ENCODE measurements around the gene ATRAID.
A peak's percentile ranks its signal among the peaks of the same experiment; 100 is the strongest.
"Not testable (repeated sequence)": the region's sequence is repeated elsewhere in the genome, so short reads cannot be mapped to it uniquely, and the experiment has no call there.

ATRAID gene

DNA sequence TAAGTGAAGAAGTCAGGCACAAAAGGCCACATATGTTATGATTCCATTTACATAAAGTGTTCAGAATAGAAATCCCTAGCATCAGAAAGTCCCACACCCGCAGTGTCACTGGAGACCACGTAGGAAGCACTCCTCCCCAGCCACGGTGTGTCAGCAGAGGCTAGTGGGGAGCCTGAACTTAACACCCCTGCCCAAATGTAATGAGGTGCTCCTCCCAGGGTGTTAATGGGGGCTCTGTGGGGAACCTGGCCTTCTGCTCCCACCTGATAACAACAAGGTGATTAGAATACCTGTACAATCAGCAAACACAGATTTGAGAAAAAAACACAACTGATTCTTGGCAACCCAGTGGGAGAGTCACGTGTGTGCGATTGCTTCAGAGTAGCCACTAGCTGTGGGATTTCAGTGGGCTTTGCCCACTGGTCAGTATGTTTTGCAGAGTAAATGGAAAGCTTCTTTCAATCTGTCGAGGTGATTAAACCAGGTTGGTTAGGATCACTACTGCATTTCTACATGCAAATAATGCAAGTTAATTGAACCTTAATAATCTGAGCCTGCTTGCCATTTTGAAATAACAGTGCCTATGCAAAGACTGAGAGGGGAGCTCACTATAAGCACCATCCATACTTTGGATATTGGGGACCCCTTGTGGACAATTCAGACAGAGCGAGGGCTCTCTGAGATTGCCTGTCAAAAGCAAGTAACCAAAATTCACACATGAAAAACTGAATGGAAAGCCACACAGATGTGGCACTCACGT is 20.6 kb upstream of the ATRAID start:
- peak in 6 of 10 donors; percentile 17 to 87 (median 37) for DNase-seq

DNA sequence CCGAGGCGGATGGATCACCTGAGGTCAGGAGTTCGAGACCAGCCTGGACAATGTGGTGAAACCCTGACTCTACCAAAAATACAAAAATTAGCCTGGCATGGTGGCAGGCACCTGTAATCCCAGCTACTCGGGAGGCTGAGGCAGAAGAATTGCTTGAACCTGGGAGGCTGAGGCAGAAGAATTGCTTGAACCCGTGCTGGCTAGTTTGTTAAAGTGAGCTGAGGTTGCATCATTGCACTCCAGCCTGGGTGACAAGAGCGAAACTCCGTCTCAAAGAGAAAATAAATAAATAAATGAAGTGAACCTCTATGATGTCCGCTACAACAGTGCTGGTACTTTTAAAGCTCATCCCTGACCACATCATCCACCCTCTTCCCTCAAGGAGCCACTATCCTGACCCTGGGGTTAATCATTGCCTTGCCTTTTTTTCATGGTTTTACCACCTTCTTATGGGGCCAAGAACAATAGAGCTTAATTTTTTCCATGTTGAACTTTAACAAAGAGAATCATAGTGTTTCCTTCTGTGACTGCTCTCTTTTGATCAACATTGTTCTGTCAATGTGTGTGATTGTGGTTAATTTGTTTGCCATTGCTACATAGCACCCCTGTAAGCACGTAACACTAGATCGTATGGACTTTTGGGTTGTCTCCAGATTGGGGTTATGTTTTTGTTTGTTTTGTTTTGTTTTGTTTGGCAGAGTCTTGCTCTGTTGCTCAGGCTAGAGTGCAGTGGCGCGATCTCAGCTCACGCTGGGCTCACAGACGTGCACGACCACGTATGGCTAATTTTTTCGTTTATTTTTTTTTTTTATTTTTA is 17.1 kb upstream of the ATRAID start:
- intact Hi-C loops (cut with DNase I) = loop anchor here (10.0 kb wide), 1 partner anchor 230 kb away; no protein-coding TSS in a partner anchor

More for the DNA sequence above, 20.6 kb upstream of the ATRAID start:
- intact Hi-C loops (cut with DNase I) = loop anchor here (1.0 to 10.0 kb wide), 2 partner anchors 93 to 226 kb away; no protein-coding TSS in a partner anchor

GRCh38 chr2:27195799-27196198 is 16.0 kb upstream of the ATRAID start:
- intact Hi-C loops (cut with DNase I) = loop anchor here (10.0 kb wide), 1 partner anchor 231 kb away; no protein-coding TSS in a partner anchor
- not testable (repeated sequence) for DNase-seq

More for the DNA sequence above, 17.1 kb upstream of the ATRAID start:
- no peak for DNase-seq

DNA sequence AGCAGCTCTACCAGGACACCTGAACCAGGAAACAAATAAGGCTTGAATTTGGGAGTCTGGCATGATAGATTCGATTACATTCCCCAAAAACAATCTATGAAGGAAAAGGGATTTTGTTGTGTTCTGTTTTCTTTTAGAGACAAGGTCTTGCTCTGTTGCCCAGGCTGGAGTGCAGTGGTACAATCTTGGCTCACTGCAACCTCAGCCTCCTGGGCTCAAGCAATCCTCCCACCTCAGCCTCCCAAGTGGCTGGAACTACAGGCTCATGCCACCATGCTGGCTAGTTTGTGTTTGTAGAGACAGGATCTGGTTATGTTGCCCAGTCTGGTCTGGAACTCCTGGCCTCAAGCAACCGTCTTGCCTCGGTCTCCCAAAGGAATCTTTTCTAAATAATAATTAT is 13.8 kb upstream of the ATRAID start:
- intact Hi-C loops (cut with DNase I) = loop anchor here (10.0 kb wide), 1 partner anchor 233 kb away; no protein-coding TSS in a partner anchor
- not testable (repeated sequence) for DNase-seq

GRCh38 chr2:27198627-27199026 is 13.2 kb upstream of the ATRAID start:
- DNase-seq = no peak
- intact Hi-C loops (cut with DNase I) = loop anchor here (10.0 kb wide), 1 partner anchor 234 kb away; no protein-coding TSS in a partner anchor

DNA sequence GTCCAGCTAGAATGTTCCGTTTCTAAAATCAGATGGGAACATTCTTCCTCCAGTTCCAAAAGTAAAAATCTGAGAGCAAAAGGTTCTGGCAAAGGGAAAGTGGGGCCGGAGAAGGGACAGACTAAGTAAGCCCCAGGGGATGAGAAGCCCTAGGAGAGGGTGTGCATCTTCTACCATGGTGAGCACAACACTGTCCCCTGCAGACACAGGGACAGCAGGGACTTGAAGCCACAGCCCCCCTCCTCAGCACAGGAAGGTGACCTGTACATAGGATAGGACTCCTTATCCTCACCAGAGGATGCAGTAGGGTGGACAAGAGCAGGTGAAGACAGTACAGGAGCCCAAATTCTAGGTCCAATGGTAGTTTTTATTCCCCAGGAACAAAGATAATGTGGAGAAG is 12.6 kb upstream of the ATRAID start:
- intact Hi-C loops (cut with DNase I) = loop anchor here (10.0 kb wide), 1 partner anchor 234 kb away; no protein-coding TSS in a partner anchor
- DNase-seq = no peak

DNA sequence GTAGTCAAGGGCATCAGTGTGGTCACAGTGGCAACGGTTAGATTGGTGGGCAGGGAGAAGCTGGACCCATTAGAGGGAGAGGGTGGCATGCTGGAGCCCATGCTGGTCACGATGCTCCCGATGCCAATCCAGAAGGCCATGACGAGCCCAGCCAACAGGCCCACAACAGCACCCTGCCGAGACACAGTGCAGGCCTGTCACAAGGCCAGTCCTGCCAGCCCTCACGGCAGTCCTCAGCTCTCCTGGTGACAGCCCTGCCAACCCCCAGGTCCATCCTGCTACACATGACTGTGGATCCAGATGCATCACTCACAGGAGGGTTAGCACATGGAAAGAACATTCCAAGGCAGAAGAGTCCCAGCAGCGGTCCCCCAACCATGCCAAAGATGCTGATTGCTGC is 10.2 kb upstream of the ATRAID start:
- intact Hi-C loops (cut with DNase I) = no loop called here
- no peak for DNase-seq

GRCh38 chr2:27202854-27203253 is 9.0 kb upstream of the ATRAID start:
- DNase-seq = no peak
- intact Hi-C loops (cut with DNase I) = no loop called here

DNA sequence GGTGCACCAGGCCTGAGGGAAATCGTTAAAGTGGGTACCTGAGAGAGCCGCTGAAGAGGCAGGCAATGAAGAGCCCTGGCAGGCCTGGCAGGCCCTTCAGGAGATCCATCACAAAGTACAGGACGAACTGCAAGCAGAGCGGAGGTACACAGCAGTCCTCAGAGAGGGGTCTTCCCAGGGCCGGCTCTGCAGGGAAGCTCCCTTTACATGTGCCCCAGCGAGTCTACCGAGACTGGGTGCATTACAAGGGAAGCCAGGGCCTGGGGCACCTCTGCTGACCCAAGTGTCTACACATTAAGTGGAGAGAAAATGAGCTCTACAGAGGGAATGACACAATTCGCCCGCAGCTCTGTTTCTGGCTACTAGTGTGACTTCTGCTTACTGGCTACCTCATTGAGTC is 8.1 kb upstream of the ATRAID start:
- no peak for DNase-seq

DNA sequence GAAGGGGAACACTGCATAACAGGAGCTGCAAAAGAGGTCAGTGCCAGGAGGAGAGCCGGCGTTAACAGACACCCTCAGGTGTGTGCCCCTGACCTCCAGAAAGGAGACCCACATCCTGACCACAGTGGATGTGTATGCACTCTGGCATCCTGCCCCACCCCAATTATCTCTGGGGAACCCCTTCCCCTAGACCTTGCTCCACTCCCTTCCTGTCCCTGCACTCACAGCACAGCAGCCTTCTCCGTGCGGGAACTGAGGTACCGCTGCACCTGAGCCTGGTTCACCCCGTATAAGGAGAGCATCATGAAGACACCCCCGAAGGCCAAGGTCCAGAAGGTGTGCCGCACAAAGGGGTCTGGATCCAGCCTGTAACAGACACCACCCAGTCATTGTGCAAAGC is 7.3 kb upstream of the ATRAID start:
- intact Hi-C loops (cut with DNase I) = no loop called here
- no peak for DNase-seq

More for the DNA sequence above, 8.1 kb upstream of the ATRAID start:
- intact Hi-C loops (cut with DNase I) = no loop called here

DNA sequence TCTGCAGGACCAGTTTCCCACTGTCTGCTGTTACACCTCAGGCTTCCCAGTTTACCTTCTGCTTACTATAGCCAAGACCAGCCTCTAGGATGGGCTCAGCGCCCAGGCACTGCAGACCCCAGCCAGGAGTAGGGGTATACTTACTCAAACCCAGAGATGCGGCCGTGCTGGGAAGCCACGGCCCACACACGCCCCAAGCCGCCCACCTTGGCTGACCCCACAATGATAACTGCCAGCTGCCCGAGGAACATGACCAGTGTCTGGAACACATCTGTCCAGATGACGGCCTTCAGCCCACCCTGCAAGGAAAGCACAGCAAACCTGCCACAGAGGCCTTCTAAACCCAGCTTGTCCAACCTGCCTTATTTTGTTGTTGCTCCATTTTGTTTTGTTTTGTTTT is 6.6 kb upstream of the ATRAID start:
- intact Hi-C loops (cut with DNase I) = no loop called here
- DNase-seq = no peak

DNA sequence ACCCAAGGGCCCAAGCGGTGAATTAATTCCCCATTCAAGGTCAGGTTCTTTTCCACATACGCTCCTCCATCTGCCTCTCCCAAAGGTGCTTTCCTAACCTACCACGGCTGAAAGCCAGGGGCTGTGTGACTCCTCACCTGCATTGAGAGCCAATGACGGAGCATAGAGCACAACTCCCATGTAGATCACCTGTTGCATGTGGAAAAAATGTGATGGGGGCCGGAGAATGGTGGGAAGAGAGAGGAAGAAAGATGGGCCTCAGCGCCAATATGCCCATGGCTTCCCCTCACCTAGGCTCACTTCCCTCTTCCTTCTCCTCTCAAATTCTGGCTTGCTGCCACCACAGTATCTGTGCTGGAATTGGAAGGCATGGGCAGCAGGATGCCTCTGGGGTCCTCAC is 5.5 kb upstream of the ATRAID start:
- intact Hi-C loops (cut with DNase I) = no loop called here
- no peak for DNase-seq

- DNase-seq = no peak
- intact Hi-C loops (cut with DNase I) = no loop called here
Measured at GRCh38 chr2:27208486-27209050, 3.3 kb upstream of the ATRAID start.

DNA sequence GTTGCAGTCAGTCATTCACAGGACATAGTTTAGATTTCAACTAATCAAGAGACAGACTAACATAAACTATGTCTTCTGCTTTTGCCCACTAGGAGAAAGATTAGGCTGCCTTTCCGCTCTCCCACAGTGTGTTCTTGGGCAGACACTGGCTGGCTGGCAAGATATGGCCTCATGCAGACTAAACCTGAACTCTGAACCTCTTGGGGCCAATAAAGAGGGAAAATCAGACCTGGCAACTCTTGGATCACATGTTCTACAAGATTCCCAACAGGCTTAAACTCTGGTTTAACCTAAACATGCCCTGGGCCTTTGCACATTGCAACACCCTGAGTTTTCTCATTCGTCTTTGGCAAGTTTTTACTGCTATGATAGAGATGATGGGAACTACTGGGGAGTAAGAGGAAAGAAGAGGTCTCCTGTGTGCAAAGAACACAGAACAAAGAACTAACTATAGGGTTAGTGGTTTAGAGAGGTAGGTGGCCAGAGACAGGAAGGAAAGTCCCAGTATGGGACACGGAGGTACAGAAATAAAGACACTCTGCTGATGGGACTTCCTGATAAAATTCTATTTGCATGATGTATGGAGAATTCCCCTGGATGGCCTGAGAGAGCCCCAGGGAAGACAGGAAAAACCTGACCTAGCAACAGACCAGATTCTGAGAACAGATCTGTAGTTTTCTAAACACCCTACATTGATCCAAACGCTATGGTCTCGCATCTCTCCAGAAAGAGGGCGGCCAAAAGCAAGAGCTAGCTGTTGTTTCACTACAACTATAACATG is 2.0 kb upstream of the ATRAID start:
- intact Hi-C loops (cut with DNase I) = loop anchor here (5.0 kb wide), 2 partner anchors 78 to 162 kb away; partner anchors contain the start of genes EIF2B4, PREB and SNX17
- DNase-seq = no peak

GRCh38 chr2:27211241-27211942 is 449 bp upstream of the ATRAID start:
- DNase-seq = no peak
- intact Hi-C loops (cut with DNase I) = loop anchor here (5.0 kb wide), 2 partner anchors 79 to 161 kb away; partner anchors contain the start of genes EIF2B4, PREB and SNX17

DNA sequence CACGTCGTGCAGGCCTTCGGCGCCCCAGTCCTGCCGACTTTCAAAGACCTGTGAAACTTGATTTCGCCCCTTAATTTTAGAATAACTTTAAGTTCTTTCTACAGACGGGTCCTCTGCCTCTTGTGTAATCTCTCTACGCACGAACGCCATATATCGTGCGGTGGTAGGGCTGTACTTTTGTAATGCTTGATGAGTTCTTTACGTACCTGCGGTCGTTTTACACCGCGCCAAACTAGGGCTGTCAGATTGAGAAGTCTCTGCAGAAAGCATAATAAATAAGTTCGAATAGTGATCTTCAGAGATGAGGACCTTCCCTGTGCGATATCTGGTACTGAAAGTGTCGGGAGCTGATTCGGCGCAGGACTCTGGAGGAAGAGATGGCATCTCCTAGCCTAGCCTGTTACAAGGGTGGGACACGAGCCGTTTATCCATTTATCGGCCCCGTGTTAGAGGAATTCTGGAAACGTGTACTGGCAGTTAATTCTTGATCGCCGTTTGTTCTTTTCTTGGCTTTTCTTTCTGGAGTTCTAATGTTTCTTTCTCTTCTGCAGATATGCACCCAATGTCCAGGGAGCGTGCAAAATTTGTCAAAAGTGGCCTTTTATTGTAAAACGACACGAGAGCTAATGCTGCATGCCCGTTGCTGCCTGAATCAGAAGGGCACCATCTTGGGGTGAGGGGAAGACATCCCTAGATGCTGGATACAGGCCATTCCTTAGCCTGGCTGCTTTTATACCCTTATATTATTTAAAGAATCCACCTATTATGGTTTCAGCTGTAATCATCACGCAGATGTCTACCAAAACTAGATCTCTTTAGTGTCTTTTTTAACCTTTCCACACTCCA is 1.0 kb downstream of the ATRAID start:
- DNase-seq = no peak
- intact Hi-C loops (cut with DNase I) = loop anchor here (5.0 kb wide), 2 partner anchors 81 to 159 kb away; partner anchors contain the start of genes EIF2B4, PREB and SNX17

GRCh38 chr2:27214941-27215340 is 3.1 kb downstream of the ATRAID start:
- intact Hi-C loops (cut with DNase I) = loop anchor here (5.0 kb wide), 2 partner anchors 83 to 157 kb away; partner anchors contain the start of genes EIF2B4, PREB and SNX17
- no peak for DNase-seq

Measured in posterior cingulate gyrus (tissue), 11 donors.